ENCODE measurements around the gene TMEM150A. TPM values are rescaled to one million over a fixed set of nuclear protein-coding genes. Genes with fewer than 3 reads are reported as not detected.
A peak's percentile ranks its signal among the peaks of the same experiment; 100 is the strongest.

Gene TMEM150A
- total and polyA plus RNA-seq, 2 of the 4 experiments (the other 2 are of a cell fraction), result 4.8 to 16.3 TPM

DNA sequence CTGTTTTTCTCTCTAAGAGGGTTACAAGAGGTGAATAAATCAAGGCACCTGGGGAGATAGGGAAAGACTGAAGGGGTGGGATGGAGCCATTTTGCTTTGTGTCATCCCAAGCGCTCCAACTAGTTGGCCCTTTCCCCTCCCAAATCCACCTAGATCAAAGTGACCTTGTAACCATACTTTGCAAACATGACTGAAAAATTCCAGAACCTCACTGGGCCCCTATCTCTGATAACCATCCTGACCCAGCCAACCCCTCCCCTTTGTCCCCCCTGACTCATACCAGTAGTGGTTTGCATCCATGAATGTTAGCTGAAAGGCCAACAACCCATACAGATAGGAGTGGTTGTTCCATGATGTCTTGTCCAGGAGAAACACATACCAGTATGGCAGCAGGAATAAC is 44.3 kb downstream of the TMEM150A start:
- peaks cover 26% of the 10 kb centered on the region for H3K36me3 ChIP-seq (ENCODE audit: control insufficient read depth, insufficient read depth, low read length)
- H3K9me1 ChIP-seq (ENCODE audit: insufficient read depth, low read length), result peaks cover 8% of the 10 kb centered on the region; the same call in 1 of the 2 replicates
- no peak overlapping the region for H4K91ac ChIP-seq (ENCODE audit: insufficient read depth, low read depth, low read length)
- H3K4ac ChIP-seq (ENCODE audit: low read depth, low read length), result no peak overlapping the region
- no peak for DNase-seq
- no peak overlapping the region for H2AFZ ChIP-seq (replicated peaks; ENCODE audit: low read length, poor library complexity)
- H2BK15ac ChIP-seq (ENCODE audit: low read depth, low read length), result no peak overlapping the region
- no peak overlapping the region for H2BK20ac ChIP-seq (ENCODE audit: low read depth, low read length)
- intact Hi-C loops (cut with micrococcal nuclease), result no loop called here
- peaks cover 19 to 55% of the 10 kb centered on the region in 2 experiments for H3K79me1 ChIP-seq (ENCODE audit: low read depth in 1 of 2, low read length in 2 of 2)
- no peaks in the 10 kb centered on the region for H3K9me3 ChIP-seq (ENCODE audit: control insufficient read depth, insufficient read depth, low read length)
- no peak overlapping the region for H2BK120ac ChIP-seq (ENCODE audit: low read depth, low read length)
- TF ChIP-seq CEBPB (IDR thresholded peaks at IDR 0.05; ENCODE audit: low read depth, low read length) (no peak), NFE2L2 (IDR thresholded peaks at IDR 0.05; ENCODE audit: low read depth, low read length) (no peak), POLR2A (IDR thresholded peaks at IDR 0.05; ENCODE audit: low read depth, low read length) (no peak), ELK1 (IDR thresholded peaks at IDR 0.05; ENCODE audit: borderline replicate concordance, low read depth, low read length) (no peak), MXI1 (IDR thresholded peaks at IDR 0.05; ENCODE audit: borderline replicate concordance, low read depth, low read length) (no peak), CHD1 (IDR thresholded peaks at IDR 0.05; ENCODE audit: low read depth, low read length) (no peak), FOS (IDR thresholded peaks at IDR 0.05; ENCODE audit: low read depth, low read length) (no peak), RCOR1 (IDR thresholded peaks at IDR 0.05; ENCODE audit: insufficient replicate concordance, low read length) (no peak), RAD21 (IDR thresholded peaks at IDR 0.05; ENCODE audit: low read length) (no peak), BHLHE40 (IDR thresholded peaks at IDR 0.05; ENCODE audit: low read depth, low read length) (no peak), RFX5 (IDR thresholded peaks at IDR 0.05; ENCODE audit: low read depth, low read length) (no peak), SMC3 (IDR thresholded peaks at IDR 0.05; ENCODE audit: low read depth, low read length) (no peak), MAZ (IDR thresholded peaks at IDR 0.05; ENCODE audit: borderline replicate concordance, low read depth, low read length) (no peak), MAFK (IDR thresholded peaks at IDR 0.05; ENCODE audit: low read depth, low read length) (no peak)
- TF ChIP-seq, protein P1, sequence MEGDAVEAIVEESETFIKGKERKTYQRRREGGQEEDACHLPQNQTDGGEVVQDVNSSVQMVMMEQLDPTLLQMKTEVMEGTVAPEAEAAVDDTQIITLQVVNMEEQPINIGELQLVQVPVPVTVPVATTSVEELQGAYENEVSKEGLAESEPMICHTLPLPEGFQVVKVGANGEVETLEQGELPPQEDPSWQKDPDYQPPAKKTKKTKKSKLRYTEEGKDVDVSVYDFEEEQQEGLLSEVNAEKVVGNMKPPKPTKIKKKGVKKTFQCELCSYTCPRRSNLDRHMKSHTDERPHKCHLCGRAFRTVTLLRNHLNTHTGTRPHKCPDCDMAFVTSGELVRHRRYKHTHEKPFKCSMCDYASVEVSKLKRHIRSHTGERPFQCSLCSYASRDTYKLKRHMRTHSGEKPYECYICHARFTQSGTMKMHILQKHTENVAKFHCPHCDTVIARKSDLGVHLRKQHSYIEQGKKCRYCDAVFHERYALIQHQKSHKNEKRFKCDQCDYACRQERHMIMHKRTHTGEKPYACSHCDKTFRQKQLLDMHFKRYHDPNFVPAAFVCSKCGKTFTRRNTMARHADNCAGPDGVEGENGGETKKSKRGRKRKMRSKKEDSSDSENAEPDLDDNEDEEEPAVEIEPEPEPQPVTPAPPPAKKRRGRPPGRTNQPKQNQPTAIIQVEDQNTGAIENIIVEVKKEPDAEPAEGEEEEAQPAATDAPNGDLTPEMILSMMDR (conservative IDR thresholded peaks at IDR 0.05; ENCODE audit: low read depth, low read length), result no peak
- TF ChIP-seq, protein P2, sequence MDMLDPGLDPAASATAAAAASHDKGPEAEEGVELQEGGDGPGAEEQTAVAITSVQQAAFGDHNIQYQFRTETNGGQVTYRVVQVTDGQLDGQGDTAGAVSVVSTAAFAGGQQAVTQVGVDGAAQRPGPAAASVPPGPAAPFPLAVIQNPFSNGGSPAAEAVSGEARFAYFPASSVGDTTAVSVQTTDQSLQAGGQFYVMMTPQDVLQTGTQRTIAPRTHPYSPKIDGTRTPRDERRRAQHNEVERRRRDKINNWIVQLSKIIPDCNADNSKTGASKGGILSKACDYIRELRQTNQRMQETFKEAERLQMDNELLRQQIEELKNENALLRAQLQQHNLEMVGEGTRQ (IDR thresholded peaks at IDR 0.05; ENCODE audit: low read depth, low read length), result no peak
- no peak overlapping the region for H4K8ac ChIP-seq (ENCODE audit: low read depth in 2 of 2, low read length in 2 of 2)
- H3K18ac ChIP-seq (ENCODE audit: low read depth, low read length), result no peak overlapping the region
- no peak overlapping the region for H3K27ac ChIP-seq (ENCODE audit: insufficient read depth, low read length)
- H3K4me1 ChIP-seq (ENCODE audit: control insufficient read depth, insufficient read depth, low read length), result peaks cover 3% of the 10 kb centered on the region; the same call in 1 of the 2 replicates
- H3K56ac ChIP-seq (ENCODE audit: extremely low read depth, insufficient read depth, low read length), result no peak overlapping the region
- WGBS, 2 experiments (ENCODE audit: extremely low coverage in 2 of 2, insufficient read length in 1 of 2), result no CpG with 5 or more reads among the region's 1 CpG
- no peak overlapping the region for H3K4me3 ChIP-seq (ENCODE audit: insufficient read depth, low read depth, low read length)
- no TSS peak for BruUV-seq (replicated peaks)
- no peak overlapping the region for H3K14ac ChIP-seq (replicated peaks; ENCODE audit: low read depth, low read length)
- no peak overlapping the region for H2AK5ac ChIP-seq (ENCODE audit: low read depth, low read length)
- in situ Hi-C loops (cut with MboI; ENCODE audit: low sequenced_read_pairs), result loop anchor here (10.0 kb wide), 1 partner anchor 493 kb away; no protein-coding TSS in a partner anchor
- dilution Hi-C loops (cut with HindIII; ENCODE audit: low sequenced_read_pairs, unreplicated experiment), result no loop called here
- ChIA-PET POLR2A (ENCODE audit: unreplicated experiment) (no interaction called here), CTCF (no interaction called here)
- no peak overlapping the region for H2BK5ac ChIP-seq (ENCODE audit: low read depth, low read length, poor library complexity, severe bottlenecking)
- H3K4me2 ChIP-seq (ENCODE audit: low read depth, low read length), result no peak overlapping the region
- no peak for ATAC-seq (ENCODE audit: low read depth)
- no peaks in the 10 kb centered on the region for H3K27me3 ChIP-seq (ENCODE audit: control insufficient read depth, insufficient read depth, low read length)
- H2AK9ac ChIP-seq (replicated peaks; ENCODE audit: low read depth, low read length, poor library complexity), result peak overlapping the region; percentile 53
- H4K5ac ChIP-seq (ENCODE audit: low read depth, low read length), result no peak overlapping the region
- H3K9ac ChIP-seq (ENCODE audit: low read depth, low read length), result no peak overlapping the region
- no peak overlapping the region; the same call in 1 of the 2 replicates for H3K23ac ChIP-seq (ENCODE audit: low read depth, low read length)
- no peaks in the 10 kb centered on the region for H4K20me1 ChIP-seq (ENCODE audit: insufficient read depth, low read length)

Data from IMR-90 (cell line).